Natural killer cell (primary cell): ENCODE results near the gene MAP4K4. TPM values are rescaled to one million over a fixed set of nuclear protein-coding genes. Genes with fewer than 3 reads are reported as not detected.

ENCODE experiments used
- ATAC-seq, 3 donors: fragments of 150-1000 bp in 2 of 3; fragments of 200-7000 bp in 1 of 3; cut with Tn5 transposase; 1 replicate in 1 of 3; 2 replicates in 2 of 3; pipeline ENCODE4 v1.10.0; 2021; ENCODE audit warnings: mild to moderate bottlenecking in 2 of 3, moderate library complexity in 2 of 3
- DNase-seq, 2 donors: peaks; one replicate each; pipeline versions ENCODE4 v3.0.0 to v3.0.0-alpha.2; 2013 to 2021; ENCODE audit warnings: mixed read lengths in 1 of 2
- H3K27ac ChIP-seq: one replicate; pipeline ENCODE4 v1.5.1; 2013; ENCODE audit warnings: mild to moderate bottlenecking, low read length
- H3K27me3 ChIP-seq: one replicate; pipeline ENCODE4 v1.6.1; 2013; ENCODE audit warnings: low read length; ENCODE audit not compliant: control insufficient read depth, insufficient read depth
- H3K36me3 ChIP-seq: one replicate; pipeline ENCODE4 v1.6.1; 2013; ENCODE audit warnings: low read length; ENCODE audit not compliant: control insufficient read depth, insufficient read depth
- H3K4me1 ChIP-seq: one replicate; pipeline ENCODE4 v1.6.1; 2013; ENCODE audit warnings: low read length; ENCODE audit not compliant: control insufficient read depth, insufficient read depth
- H3K4me3 ChIP-seq: one replicate; pipeline ENCODE4 v1.5.1; 2013; ENCODE audit warnings: low read length
- H3K9me3 ChIP-seq: one replicate; pipeline ENCODE4 v1.6.1; 2013; ENCODE audit warnings: low read length; ENCODE audit not compliant: control insufficient read depth, insufficient read depth
- H3K27ac Mint-ChIP-seq, 2 donors: one replicate each; pipeline ENCODE4 v1.8.0; 2022; ENCODE audit warnings: mild to moderate bottlenecking in 2 of 2, mixed read lengths in 2 of 2, moderate library complexity in 1 of 2
- H3K27me3 Mint-ChIP-seq, 2 donors: one replicate each; pipeline ENCODE4 v1.8.0; 2022; ENCODE audit warnings: low read depth in 2 of 2, mixed read lengths in 2 of 2
- H3K36me3 Mint-ChIP-seq: one replicate; pipeline ENCODE4 v1.8.0; 2022; ENCODE audit warnings: mixed read lengths
- H3K4me1 Mint-ChIP-seq, 2 donors: one replicate each; pipeline ENCODE4 v1.8.0; 2022; ENCODE audit warnings: mixed read lengths in 2 of 2
- H3K4me3 Mint-ChIP-seq: one replicate; pipeline ENCODE4 v1.8.0; 2022; ENCODE audit warnings: mild to moderate bottlenecking, moderate library complexity, mixed read lengths
- H3K9me3 Mint-ChIP-seq, 2 donors: one replicate each; pipeline ENCODE4 v1.8.0; 2022; ENCODE audit warnings: mixed read lengths in 2 of 2
- WGBS: methylation state at CpG from one replicate; pipeline ENCODE4 v1.1.7; 2013; ENCODE audit warnings: missing lambda C conversion rate; ENCODE audit not compliant: insufficient coverage; 5-methylcytosine and 5-hydroxymethylcytosine counted together
- intact Hi-C: fragments of 100-400 bp; cut with micrococcal nuclease; formaldehyde crosslinking; loops from one replicate; pipeline ENCODE4 v1.14.2; 2022
- total RNA-seq, 4 donors: library from RNA; stranded (reverse); fragments of 120-200 nt in 1 of 4; gene quantifications; one replicate each; pipeline versions ENCODE4 v1.2.3 to v1.2.4, GENCODE V29; 2013 to 2022
- TF ChIP-seq, protein P1 (sequence below): fragments of 200-600 bp; IDR thresholded peaks from one replicate; pipeline ENCODE4 v1.8.0; 2022; ENCODE audit warnings: antibody characterized with exemption

MAP4K4 gene
- total RNA-seq, 3 donors from 2014 or later (not counting 1 experiment from before 2014, with no cell fraction given): 60.2 to 80.3 (median 66.5) TPM

DNA sequence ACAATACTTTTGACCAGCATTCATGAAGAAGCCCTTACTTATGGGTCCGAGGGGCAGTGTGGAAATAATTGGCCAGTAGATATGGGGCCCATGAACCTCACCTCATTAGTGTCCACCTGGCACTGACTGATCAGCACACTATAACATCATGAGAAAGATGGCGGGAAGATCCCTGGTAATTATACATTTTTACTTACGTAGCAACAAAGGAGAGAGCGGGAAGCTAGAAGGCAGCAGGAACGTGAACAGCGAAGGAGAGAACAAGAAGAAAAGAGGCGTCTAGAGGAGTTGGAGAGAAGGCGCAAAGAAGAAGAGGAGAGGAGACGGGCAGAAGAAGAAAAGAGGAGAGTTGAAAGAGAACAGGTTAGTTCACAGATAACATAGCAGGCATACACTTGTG is 158.3 kb downstream of the MAP4K4 start:
- ATAC-seq (no peak), DNase-seq (no peak)
- 98% methylated on average over 8 of the region's 9 CpGs for WGBS
- Mint-ChIP-seq H3K4me3 (no peak overlapping the region), H3K36me3 (peaks cover 2% of the 10 kb centered on the region), H3K27ac (no peak overlapping the region), H3K9me3 (no peaks in the 10 kb centered on the region), H3K27me3 (no peaks in the 10 kb centered on the region), H3K4me1 (no peaks in the 10 kb centered on the region)
- Histone ChIP-seq H3K4me3 (no peak overlapping the region), H3K27me3 (no peaks in the 10 kb centered on the region), H3K4me1 (no peaks in the 10 kb centered on the region), H3K9me3 (no peaks in the 10 kb centered on the region), H3K36me3 (peaks cover 55% of the 10 kb centered on the region), H3K27ac (no peak overlapping the region)
- intact Hi-C loops: no loop called here
- TF ChIP-seq, protein P1, sequence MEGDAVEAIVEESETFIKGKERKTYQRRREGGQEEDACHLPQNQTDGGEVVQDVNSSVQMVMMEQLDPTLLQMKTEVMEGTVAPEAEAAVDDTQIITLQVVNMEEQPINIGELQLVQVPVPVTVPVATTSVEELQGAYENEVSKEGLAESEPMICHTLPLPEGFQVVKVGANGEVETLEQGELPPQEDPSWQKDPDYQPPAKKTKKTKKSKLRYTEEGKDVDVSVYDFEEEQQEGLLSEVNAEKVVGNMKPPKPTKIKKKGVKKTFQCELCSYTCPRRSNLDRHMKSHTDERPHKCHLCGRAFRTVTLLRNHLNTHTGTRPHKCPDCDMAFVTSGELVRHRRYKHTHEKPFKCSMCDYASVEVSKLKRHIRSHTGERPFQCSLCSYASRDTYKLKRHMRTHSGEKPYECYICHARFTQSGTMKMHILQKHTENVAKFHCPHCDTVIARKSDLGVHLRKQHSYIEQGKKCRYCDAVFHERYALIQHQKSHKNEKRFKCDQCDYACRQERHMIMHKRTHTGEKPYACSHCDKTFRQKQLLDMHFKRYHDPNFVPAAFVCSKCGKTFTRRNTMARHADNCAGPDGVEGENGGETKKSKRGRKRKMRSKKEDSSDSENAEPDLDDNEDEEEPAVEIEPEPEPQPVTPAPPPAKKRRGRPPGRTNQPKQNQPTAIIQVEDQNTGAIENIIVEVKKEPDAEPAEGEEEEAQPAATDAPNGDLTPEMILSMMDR: no peak

DNA sequence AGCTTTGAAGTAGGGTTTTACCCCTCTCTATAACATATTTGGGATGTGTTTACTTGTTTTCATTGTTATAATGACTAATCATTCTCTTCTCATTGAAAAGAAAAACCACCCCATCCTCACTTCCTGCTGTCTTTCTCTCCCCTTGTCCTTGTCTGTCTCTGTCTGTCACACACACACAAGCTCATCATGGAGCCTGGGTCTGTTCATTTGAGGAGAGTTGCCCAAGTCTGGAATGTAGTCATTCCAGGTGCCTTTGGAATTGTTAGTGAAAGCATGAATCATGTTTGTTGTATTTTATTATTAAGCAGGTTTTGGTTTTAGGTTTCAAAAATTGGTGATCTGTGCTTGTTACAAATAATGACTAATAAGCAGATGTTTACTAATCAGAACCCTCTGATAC is 160.7 kb downstream of the MAP4K4 start:
- DNase-seq: no peak
- peaks cover 56% of the 10 kb centered on the region for H3K36me3 ChIP-seq

DNA sequence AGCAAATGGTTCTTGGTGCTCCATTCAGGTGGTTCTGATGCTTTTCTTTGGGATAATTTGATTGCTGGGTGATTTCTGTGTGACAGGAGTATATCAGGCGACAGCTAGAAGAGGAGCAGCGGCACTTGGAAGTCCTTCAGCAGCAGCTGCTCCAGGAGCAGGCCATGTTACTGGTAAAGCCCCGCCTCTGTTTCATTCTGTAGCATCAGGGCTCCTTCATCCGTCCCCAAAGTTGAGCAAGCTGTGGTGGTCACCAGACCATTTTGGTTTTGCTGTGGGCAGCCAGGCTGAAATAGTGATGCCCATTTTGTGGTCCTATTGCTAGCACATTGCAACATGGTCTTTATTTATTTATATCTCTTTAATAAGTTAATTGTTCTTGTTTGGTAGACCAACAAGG is 161.4 kb downstream of the MAP4K4 start:
- DNase-seq (no peak), ATAC-seq (no peak)
- H3K4me3 ChIP-seq: no peak overlapping the region
- 94% methylated on average over 4 of the region's 4 CpGs for WGBS
- H3K4me1 Mint-ChIP-seq: peaks cover 4 to 6% of the 10 kb centered on the region in 2 donors
- no peaks in the 10 kb centered on the region for H3K27me3 Mint-ChIP-seq
- H3K36me3 ChIP-seq: peaks cover 56% of the 10 kb centered on the region
- intact Hi-C loops: no loop called here
- no peaks in the 10 kb centered on the region for H3K9me3 ChIP-seq
- no peaks in the 10 kb centered on the region for H3K27me3 ChIP-seq
- peaks cover 10% of the 10 kb centered on the region for H3K36me3 Mint-ChIP-seq
- H3K9me3 Mint-ChIP-seq: no peaks in the 10 kb centered on the region
- no peaks in the 10 kb centered on the region for H3K4me1 ChIP-seq
- no peak overlapping the region for H3K27ac Mint-ChIP-seq
- TF ChIP-seq, protein P1: no peak
- no peak overlapping the region for H3K4me3 Mint-ChIP-seq
- H3K27ac ChIP-seq: no peak overlapping the region

More for the DNA sequence above, 160.7 kb downstream of the MAP4K4 start:
- no peak for ATAC-seq
- Histone ChIP-seq H3K9me3 (no peaks in the 10 kb centered on the region), H3K27me3 (no peaks in the 10 kb centered on the region), H3K27ac (no peak overlapping the region), H3K4me3 (no peak overlapping the region), H3K4me1 (no peaks in the 10 kb centered on the region)
- Mint-ChIP-seq H3K4me1 (peaks cover 4 to 6% of the 10 kb centered on the region in 2 donors), H3K4me3 (no peak overlapping the region), H3K36me3 (peaks cover 10% of the 10 kb centered on the region), H3K27ac (peak overlapping the region in 1 of 2 donors; percentile 23), H3K9me3 (no peaks in the 10 kb centered on the region), H3K27me3 (no peaks in the 10 kb centered on the region)
- TF ChIP-seq, protein P1: no peak
- intact Hi-C loops: no loop called here

DNA sequence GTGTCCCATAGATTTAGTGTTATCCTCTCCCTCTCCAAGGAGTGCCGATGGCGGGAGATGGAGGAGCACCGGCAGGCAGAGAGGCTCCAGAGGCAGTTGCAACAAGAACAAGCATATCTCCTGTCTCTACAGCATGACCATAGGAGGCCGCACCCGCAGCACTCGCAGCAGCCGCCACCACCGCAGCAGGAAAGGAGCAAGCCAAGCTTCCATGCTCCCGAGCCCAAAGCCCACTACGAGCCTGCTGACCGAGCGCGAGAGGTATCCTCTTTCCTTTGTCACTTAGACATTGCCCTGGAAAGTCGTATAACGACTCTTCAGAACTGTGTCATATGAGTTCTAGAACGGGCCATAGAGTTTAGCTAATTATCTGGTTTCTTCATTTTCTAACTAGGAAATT is 162.1 kb downstream of the MAP4K4 start:
- intact Hi-C loops: no loop called here
- peaks cover 55% of the 10 kb centered on the region for H3K36me3 ChIP-seq
- H3K27me3 ChIP-seq: no peaks in the 10 kb centered on the region
- Mint-ChIP-seq H3K4me3 (no peak overlapping the region), H3K9me3 (no peaks in the 10 kb centered on the region), H3K4me1 (peaks cover 4 to 6% of the 10 kb centered on the region in 2 donors), H3K27ac (no peak overlapping the region), H3K27me3 (no peaks in the 10 kb centered on the region), H3K36me3 (peaks cover 11% of the 10 kb centered on the region)
- no peak overlapping the region for H3K4me3 ChIP-seq
- no peaks in the 10 kb centered on the region for H3K9me3 ChIP-seq
- no peak overlapping the region for H3K27ac ChIP-seq
- WGBS: 98% methylated on average over 16 of the region's 16 CpGs
- TF ChIP-seq, protein P1: no peak
- ATAC-seq (no peak), DNase-seq (no peak)
- no peaks in the 10 kb centered on the region for H3K4me1 ChIP-seq
